Stimulated activated naive B cell treated with anti-CD40 and anti-IgM and Interleukin-4, amounts not matched to agents 10 μg/mL and 1 μg/mL and 100 μg/mL, for 72 hours (primary cell): Measurements from ENCODE around the gene RAPGEF3.
A peak's percentile ranks its signal among the peaks of the same experiment; 100 is the strongest.

Experiments
- ATAC-seq, 2 donors: fragments of 150-1000 bp; cut with Tn5 transposase; replicated peaks; 2 replicates each; pipeline ENCODE4 v1.10.0; 2021; ENCODE audit warnings: moderate library complexity in 1 of 2
- DNase-seq: peaks from one replicate; pipeline ENCODE4 v3.0.0; 2021
- H3K27ac Mint-ChIP-seq: one replicate; pipeline ENCODE4 v1.8.0; 2022; ENCODE audit warnings: mild to moderate bottlenecking, mixed read lengths
- H3K27me3 Mint-ChIP-seq, 2 donors: one replicate each; pipeline ENCODE4 v1.8.0; 2022; ENCODE audit warnings: mixed read lengths in 2 of 2
- H3K36me3 Mint-ChIP-seq, 2 donors: one replicate each; pipeline ENCODE4 v1.8.0; 2022; ENCODE audit warnings: mixed read lengths in 2 of 2, mild to moderate bottlenecking in 1 of 2
- H3K4me1 Mint-ChIP-seq, 2 donors: one replicate each; pipeline ENCODE4 v1.8.0; 2022; ENCODE audit warnings: mixed read lengths in 2 of 2, mild to moderate bottlenecking in 1 of 2
- H3K4me3 Mint-ChIP-seq, 2 donors: one replicate each; pipeline ENCODE4 v1.8.0; 2022; ENCODE audit warnings: mild to moderate bottlenecking in 2 of 2, mixed read lengths in 2 of 2, moderate library complexity in 1 of 2
- H3K9me3 Mint-ChIP-seq, 2 donors: one replicate each; pipeline ENCODE4 v1.8.0; 2022; ENCODE audit warnings: mixed read lengths in 2 of 2, mild to moderate bottlenecking in 1 of 2

RAPGEF3 gene

GRCh38 chr12:47751561-47751960 lies 7.1 kb downstream of the RAPGEF3 start:
- Mint-ChIP-seq H3K36me3 (peaks cover 7 to 11% of the 10 kb centered on the region in 2 donors), H3K27me3 (no peaks in the 10 kb centered on the region), H3K9me3 (no peaks in the 10 kb centered on the region), H3K4me3 (no peak overlapping the region), H3K27ac (no peak overlapping the region), H3K4me1 (peaks cover 57 to 71% of the 10 kb centered on the region in 2 donors)
- DNase-seq, result no peak
- no peak for ATAC-seq

DNA sequence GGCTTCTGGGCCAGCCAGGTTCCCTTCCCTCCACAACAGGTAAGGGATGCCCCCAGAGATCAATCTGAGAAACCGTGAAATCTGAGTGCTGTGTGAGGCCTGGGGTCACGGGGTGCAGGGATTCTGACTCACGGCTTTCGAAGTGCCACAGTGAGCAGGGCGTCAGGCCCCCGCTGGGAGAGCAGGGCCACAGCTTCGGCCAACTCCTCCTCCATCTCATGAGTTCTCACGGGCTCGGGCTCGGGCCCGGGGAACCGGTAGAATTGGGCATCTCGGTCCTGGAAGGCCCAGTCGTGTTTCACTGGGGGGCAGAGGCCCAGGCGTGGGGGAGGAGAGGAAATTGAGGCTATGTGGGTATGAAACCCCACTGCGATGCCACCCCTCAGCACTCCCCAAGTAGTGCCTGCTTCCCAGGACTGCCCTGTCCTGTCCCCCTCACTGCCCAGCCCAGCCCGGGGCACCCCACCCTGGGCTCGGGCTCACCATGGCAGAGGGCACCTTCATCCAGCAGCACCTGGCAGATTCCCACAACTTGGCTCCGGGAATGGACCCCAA lies 7.7 kb downstream of the RAPGEF3 start:
- DNase-seq (no peak), ATAC-seq (no peak)
- no peaks in the 10 kb centered on the region for H3K27me3 Mint-ChIP-seq
- no peak overlapping the region for H3K4me3 Mint-ChIP-seq
- peaks cover 57 to 71% of the 10 kb centered on the region in 2 donors for H3K4me1 Mint-ChIP-seq
- no peak overlapping the region for H3K27ac Mint-ChIP-seq
- H3K9me3 Mint-ChIP-seq, result no peaks in the 10 kb centered on the region
- H3K36me3 Mint-ChIP-seq, result peaks cover 7 to 11% of the 10 kb centered on the region in 2 donors

DNA sequence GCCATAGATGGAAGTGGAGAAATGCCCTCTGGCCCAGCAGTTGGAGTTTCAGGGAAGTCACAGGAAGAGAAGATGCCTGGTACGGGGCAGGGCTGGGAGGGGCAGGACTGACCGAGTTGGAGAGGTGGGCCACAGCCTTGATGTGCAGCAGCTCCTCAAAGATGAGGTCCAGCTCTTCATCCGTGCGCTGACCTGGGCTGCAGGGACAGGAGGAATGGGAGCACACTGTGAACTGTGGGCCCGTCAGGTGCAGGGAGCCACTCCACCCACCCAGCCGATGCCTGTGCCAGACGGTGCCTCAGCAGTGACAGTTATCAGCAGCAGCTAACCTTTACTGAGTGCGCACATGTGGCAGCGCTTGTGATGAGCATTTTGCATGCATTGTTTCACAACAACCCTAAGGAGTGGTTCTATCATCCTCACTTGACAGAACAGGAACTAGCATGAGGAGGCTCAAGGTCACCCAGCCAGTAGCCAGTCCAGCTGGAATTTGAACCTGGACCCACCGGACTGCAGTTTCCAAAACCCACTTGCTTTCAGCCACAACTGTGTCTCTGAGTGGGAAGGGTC lies 8.4 kb downstream of the RAPGEF3 start:
- Mint-ChIP-seq H3K36me3 (peaks cover 7 to 11% of the 10 kb centered on the region in 2 donors), H3K4me1 (peaks cover 55 to 69% of the 10 kb centered on the region in 2 donors), H3K27me3 (no peaks in the 10 kb centered on the region), H3K9me3 (no peaks in the 10 kb centered on the region), H3K4me3 (no peak overlapping the region), H3K27ac (no peak overlapping the region)
- ATAC-seq, result no peak
- DNase-seq, result no peak

DNA sequence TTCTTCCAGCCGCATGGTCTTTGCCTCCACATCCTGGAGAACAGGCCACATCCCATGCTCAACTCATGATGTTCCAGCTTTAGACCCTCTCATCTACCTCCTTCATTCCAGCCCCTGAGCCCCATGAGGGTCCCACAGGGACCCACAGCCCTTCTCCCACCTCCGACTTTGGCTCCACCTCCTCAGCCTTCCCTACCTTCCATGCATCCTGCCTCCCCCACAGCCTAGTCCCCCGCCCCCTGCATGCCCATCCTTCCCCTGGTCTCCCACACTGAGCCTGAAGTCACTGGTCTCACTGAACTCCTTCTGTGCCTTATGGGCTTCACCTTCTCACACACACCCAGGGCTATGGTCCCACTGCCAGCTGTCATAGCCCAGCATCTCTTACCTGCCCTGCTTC lies 9.8 kb downstream of the RAPGEF3 start:
- Mint-ChIP-seq H3K27me3 (peaks cover 0 to 4% of the 10 kb centered on the region in 2 donors), H3K36me3 (peaks cover 11 to 15% of the 10 kb centered on the region in 2 donors), H3K4me3 (no peak overlapping the region), H3K27ac (peak overlapping the region; percentile 72), H3K4me1 (peaks cover 53 to 58% of the 10 kb centered on the region in 2 donors), H3K9me3 (no peaks in the 10 kb centered on the region)
- ATAC-seq (no peak), DNase-seq (no peak)

DNA sequence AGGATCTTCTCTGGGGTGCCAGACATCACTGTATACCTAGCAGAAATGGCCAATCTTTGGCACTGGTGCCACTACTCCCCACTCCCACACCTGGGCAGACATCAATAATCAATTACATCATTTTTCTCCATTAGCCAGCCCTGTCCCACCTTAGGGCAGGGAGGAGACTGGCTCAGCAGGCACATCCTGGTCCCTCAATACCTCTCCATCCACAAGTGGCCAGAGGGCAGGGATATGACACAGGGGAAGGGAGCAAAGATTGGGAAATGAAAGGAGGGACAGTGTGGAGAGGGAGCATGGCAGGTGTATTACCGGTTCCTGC lies 10.2 kb downstream of the RAPGEF3 start:
- peaks cover 11 to 15% of the 10 kb centered on the region in 2 donors for H3K36me3 Mint-ChIP-seq
- H3K4me1 Mint-ChIP-seq, result peaks cover 53 to 58% of the 10 kb centered on the region in 2 donors
- ATAC-seq, result no peak
- peaks cover 0 to 4% of the 10 kb centered on the region in 2 donors for H3K27me3 Mint-ChIP-seq
- no peak for DNase-seq
- H3K9me3 Mint-ChIP-seq, result no peaks in the 10 kb centered on the region
- no peak overlapping the region for H3K4me3 Mint-ChIP-seq
- H3K27ac Mint-ChIP-seq, result no peak overlapping the region

GRCh38 chr12:47747596-47748506 lies 10.8 kb downstream of the RAPGEF3 start:
- Mint-ChIP-seq H3K27ac (no peak overlapping the region), H3K4me1 (peaks cover 51 to 56% of the 10 kb centered on the region in 2 donors), H3K36me3 (peaks cover 11 to 12% of the 10 kb centered on the region in 2 donors), H3K9me3 (no peaks in the 10 kb centered on the region), H3K4me3 (no peak overlapping the region), H3K27me3 (peaks cover 0 to 4% of the 10 kb centered on the region in 2 donors)
- ATAC-seq (peak; percentile 11 to 31), DNase-seq (no peak)

DNA sequence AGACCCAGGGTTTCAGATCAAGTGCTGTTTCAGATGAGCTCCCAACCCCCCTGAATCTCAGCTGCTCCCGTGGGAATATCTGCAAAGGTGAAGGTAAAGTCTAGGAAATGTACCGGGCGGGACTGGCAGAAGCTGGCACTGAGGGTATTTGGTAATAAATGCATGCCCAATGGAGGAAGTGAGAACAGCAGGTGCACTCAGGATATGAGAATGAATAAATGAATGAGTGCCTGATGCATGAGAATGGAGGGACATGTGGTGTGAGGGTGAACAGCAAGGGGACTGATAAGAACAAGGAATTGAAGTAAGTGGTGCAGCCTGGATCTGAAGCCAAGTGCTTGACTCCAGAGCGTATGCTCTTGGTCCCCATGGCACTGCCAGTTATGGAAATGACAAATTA lies 11.6 kb downstream of the RAPGEF3 start:
- Mint-ChIP-seq H3K27ac (no peak overlapping the region), H3K9me3 (no peaks in the 10 kb centered on the region), H3K36me3 (peaks cover 11 to 12% of the 10 kb centered on the region in 2 donors), H3K27me3 (peaks cover 0 to 4% of the 10 kb centered on the region in 2 donors), H3K4me3 (peak overlapping the region in 1 of 2 donors; percentile 7), H3K4me1 (peaks cover 51 to 57% of the 10 kb centered on the region in 2 donors)
- peak; percentile 37 for DNase-seq
- ATAC-seq, result peak; percentile 85 to 87

- Mint-ChIP-seq H3K4me1 (peaks cover 53 to 59% of the 10 kb centered on the region in 2 donors), H3K4me3 (peak overlapping the region; percentile 28 to 34), H3K27ac (no peak overlapping the region), H3K36me3 (peaks cover 11 to 12% of the 10 kb centered on the region in 2 donors), H3K9me3 (no peaks in the 10 kb centered on the region), H3K27me3 (peaks cover 0 to 4% of the 10 kb centered on the region in 2 donors)
- ATAC-seq, result no peak
- DNase-seq, result no peak
Observed at GRCh38 chr12:47746523-47746922, 12.2 kb downstream of the RAPGEF3 start.

- DNase-seq (no peak), ATAC-seq (no peak)
- Mint-ChIP-seq H3K36me3 (peaks cover 11 to 12% of the 10 kb centered on the region in 2 donors), H3K27ac (no peak overlapping the region), H3K9me3 (no peaks in the 10 kb centered on the region), H3K27me3 (peaks cover 0 to 4% of the 10 kb centered on the region in 2 donors), H3K4me3 (peak overlapping the region in 1 of 2 donors; percentile 34), H3K4me1 (peaks cover 56 to 64% of the 10 kb centered on the region in 2 donors)
Observed at GRCh38 chr12:47746073-47746472, 12.6 kb downstream of the RAPGEF3 start.

DNA sequence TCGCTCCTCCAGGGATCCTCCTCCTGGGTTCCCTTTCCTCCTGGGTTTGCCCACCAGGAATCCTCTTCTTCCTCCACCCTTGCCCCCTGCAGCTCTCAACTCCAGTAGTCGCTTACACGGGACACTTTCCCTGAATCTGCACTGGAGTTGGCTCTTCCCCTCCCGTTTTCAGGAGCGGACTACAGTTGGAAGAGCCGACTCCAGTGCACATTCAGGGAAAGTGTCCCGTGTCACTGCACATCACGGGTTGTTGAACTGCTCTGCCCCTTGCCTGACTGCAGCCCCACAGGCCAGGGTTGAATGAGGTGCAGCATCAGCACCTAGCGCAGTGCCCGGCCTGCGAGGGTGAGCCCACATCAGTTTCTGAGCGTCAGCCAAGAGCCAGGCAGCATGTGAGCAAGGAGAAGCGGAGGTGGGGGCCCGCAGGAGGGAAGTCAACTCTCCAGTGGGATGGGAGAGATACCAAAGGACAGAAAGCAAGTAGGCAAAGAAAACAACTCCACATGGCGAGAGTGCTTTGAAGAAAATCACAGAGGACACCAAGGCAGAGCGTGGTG lies 13.1 kb downstream of the RAPGEF3 start:
- Mint-ChIP-seq H3K27me3 (peaks cover 0 to 4% of the 10 kb centered on the region in 2 donors), H3K4me3 (peak overlapping the region in 1 of 2 donors; percentile 33), H3K27ac (peak overlapping the region; percentile 62), H3K4me1 (peaks cover 60 to 69% of the 10 kb centered on the region in 2 donors), H3K36me3 (peaks cover 11 to 12% of the 10 kb centered on the region in 2 donors), H3K9me3 (no peaks in the 10 kb centered on the region)
- no peak for ATAC-seq
- DNase-seq, result no peak

GRCh38 chr12:47744778-47745436 lies 13.8 kb downstream of the RAPGEF3 start:
- Mint-ChIP-seq H3K4me1 (peaks cover 66 to 72% of the 10 kb centered on the region in 2 donors), H3K36me3 (peaks cover 10 to 13% of the 10 kb centered on the region in 2 donors), H3K9me3 (no peaks in the 10 kb centered on the region), H3K27me3 (peaks cover 0 to 4% of the 10 kb centered on the region in 2 donors), H3K4me3 (no peak overlapping the region), H3K27ac (no peak overlapping the region)
- ATAC-seq, result no peak
- DNase-seq, result no peak

- Mint-ChIP-seq H3K27me3 (peaks cover 0 to 4% of the 10 kb centered on the region in 2 donors), H3K4me3 (no peak overlapping the region), H3K36me3 (peaks cover 10% of the 10 kb centered on the region in 2 donors), H3K4me1 (peaks cover 69 to 75% of the 10 kb centered on the region in 2 donors), H3K27ac (peak overlapping the region; percentile 86), H3K9me3 (no peaks in the 10 kb centered on the region)
- DNase-seq (no peak), ATAC-seq (no peak)
Observed at GRCh38 chr12:47744005-47744651, 14.6 kb downstream of the RAPGEF3 start.

- peak overlapping the region; percentile 86 for H3K27ac Mint-ChIP-seq
- peaks cover 0 to 4% of the 10 kb centered on the region in 2 donors for H3K27me3 Mint-ChIP-seq
- H3K4me3 Mint-ChIP-seq, result no peak overlapping the region
- ATAC-seq (no peak), DNase-seq (no peak)
- no peaks in the 10 kb centered on the region for H3K9me3 Mint-ChIP-seq
- peaks cover 70 to 77% of the 10 kb centered on the region in 2 donors for H3K4me1 Mint-ChIP-seq
- H3K36me3 Mint-ChIP-seq, result peaks cover 7 to 8% of the 10 kb centered on the region in 2 donors
Observed at GRCh38 chr12:47743311-47743860, 15.3 kb downstream of the RAPGEF3 start.
